Activated T-cell treated with anti-CD3 and anti-CD28 coated beads for 24 hours (primary cell): Measurements from ENCODE around the gene C2orf72.
"Not testable (repeated sequence)": the region's sequence is repeated elsewhere in the genome, so short reads cannot be mapped to it uniquely, and the experiment has no call there.

Source experiments
- DNase-seq: peaks from one replicate; pipeline ENCODE4 v3.0.0-alpha.2; 2020; ENCODE audit warnings: low read depth

Gene C2orf72

GRCh38 chr2:231046916-231047273, 9.6 kb downstream of the C2orf72 start:
- no peak for DNase-seq

DNA sequence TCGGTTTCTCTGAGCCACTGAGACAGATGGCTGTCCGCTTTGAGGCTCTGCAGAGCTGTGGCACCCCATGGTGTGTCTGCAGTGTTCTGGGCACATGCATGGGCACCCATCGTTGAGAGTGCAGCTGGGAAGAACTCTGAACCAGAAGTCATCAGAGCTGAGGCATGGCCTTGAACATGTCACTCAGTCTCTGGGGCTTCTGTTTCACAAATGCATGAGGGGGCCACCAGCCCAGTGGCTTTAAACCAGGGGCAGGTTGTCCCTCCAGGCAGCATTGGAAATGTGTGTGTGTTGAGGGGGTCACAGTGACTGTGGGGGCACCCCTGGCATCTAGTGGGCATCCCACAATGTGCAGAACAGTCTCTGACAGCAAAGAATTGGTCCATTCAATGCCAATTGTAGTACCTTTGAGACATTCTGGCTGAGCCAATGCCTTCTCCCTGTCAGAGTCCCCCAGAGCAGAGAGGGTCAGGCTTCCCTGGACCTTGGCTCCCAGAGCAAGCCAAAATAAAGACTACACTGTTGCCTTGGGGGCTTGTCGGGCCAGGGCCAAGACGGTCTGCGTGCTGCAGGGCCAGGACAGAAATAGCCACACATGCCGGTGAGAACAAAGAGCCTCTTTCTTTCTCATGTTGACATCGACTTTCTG, 10.1 kb downstream of the C2orf72 start:
- no peak for DNase-seq

DNA sequence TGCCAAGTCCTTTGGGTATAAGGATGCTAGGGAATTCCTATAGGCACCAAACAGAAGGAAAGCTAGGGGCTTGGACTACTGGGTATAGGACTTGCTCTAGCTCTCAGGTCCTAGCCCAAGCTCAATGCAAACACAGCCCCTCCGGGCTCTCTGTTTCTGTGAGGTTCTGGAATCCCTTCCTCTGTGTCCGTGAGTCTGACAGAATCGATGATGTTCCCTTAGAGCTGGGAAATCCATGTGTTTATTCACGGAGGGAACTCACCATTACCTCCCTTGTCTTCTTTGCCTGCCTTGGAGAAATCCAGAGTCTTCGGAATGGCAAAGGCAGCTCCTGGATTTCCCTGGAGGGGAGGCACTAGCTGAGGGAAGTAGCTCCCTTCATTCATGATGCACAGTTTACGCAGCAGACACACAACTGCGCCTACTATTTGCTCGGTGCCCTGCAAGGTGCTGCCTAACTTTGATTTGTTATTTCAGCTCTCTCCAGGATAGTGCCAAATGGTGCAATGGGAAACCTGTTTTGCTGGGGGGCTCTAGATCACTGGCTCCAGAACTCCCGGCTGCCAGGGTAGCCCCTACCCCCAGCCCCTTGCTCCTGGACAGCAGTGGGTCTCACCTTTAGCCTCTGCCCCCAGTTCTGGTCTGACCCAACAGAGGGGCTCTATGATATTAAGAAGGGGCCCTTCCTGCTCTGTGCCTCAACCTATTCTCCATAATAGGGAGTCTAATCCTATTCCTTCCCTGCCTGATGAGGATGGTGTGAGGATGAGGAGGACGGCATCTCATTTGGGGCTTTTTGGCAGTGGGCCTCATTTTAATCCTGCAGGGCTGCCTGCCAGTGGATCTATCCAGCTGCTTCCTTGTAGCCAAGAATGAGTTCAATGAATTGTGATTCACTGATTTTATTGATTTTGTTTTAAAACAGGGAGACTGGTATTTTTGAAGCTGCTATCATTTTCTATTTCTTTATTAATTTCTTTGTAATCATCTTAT, 10.9 kb downstream of the C2orf72 start:
- DNase-seq: no peak

DNA sequence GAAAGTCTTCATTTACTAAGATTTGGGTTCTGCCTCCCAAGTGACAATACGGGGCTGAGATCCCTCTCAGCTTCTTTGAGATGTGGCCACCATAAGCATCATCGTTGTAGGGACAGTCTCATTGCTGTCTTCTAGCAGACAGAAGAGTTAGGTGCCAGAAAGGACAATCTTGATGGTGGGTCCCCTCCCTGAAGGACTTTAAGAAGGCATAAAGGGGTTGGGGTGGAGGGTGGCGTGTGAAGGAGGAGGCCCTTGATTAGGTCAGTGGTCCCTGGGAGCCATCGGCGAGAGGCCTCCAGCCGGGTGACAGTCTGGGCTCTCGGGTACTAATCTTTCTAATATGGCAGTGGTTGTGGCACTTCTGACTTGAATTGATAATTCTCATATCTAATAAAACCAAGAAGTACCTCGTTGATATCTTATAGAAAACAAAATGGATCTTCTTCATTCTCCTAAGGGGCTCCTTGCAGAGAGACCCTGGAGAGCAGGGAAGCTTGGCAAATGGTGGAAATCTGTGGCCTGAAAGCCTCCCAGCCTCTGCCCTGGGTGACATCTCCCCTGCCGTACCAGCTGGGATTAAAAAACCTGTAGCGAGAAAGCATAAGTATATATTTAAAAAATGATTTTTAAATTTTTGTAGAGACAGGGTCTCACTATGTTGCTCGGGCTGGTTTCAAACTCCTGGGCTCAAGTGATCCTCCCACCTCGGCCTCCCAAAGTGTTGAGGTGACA, 12.1 kb downstream of the C2orf72 start:
- DNase-seq: no peak

DNA sequence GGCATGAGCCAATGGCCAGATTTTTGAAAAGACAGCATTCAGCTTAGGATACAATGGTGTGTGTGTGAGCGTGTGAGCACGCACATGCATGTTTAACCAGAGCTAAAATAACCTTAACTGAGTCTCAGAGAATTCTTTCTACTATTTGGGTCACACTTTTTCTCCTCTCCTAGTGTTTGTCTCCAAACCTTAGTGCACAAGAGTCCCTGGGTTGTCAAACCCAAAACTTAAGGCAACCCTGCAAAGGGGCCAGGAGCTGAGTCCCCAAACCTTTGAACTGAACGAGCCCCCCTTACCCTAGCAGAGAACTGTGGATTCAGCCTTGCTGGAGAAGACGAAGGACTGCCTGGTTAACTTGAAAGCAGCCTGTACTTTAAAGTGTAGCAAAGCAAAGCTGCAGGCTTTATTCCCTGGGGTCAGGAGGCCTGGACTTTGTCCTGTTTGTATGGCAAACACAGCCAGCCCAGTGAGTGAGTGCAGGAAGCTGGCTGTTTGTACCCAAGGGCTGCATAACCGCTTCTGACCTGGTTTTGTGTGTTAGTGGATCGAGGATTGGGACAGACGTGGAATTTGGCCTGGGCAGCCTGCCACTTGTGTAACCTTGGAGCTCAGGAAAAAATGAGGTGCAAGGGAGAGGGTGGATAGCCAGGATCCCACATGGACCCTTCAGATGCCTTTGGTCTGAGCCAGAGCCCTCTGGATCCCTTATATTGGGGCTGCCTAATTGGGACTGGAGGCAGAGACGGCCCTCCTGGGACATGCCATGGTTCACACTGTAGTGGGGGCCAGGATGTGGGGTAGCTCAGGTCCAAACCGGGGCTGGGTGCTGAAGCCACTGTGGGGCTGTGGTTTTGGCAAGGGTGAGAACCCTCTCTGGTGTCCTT, 12.9 kb downstream of the C2orf72 start:
- DNase-seq: no peak

DNA sequence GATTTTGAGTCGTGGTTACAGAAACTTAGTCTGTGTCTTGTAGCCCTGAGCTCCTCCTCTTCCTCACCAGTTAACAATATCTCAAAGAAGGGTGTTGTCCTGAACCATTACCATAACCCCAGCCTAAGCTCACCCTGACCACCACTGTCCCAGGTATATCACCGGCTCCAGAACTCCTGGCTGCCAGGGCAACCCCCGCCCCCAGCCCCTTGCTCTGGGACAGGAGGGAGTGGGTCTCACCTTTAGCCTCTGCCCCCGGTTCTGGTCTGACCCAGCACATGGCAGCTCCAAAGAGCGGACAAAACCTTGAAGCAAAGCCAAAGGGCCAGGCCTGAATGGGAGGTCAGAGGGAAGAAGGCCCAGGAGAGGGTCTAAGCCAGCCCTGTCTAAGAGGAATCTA, 13.8 kb downstream of the C2orf72 start:
- no peak for DNase-seq

GRCh38 chr2:231052494-231053451, 15.4 kb downstream of the C2orf72 start:
- DNase-seq: peak; percentile 78

- no peak for DNase-seq
Measured at GRCh38 chr2:231053846-231054245, 16.5 kb downstream of the C2orf72 start.

DNA sequence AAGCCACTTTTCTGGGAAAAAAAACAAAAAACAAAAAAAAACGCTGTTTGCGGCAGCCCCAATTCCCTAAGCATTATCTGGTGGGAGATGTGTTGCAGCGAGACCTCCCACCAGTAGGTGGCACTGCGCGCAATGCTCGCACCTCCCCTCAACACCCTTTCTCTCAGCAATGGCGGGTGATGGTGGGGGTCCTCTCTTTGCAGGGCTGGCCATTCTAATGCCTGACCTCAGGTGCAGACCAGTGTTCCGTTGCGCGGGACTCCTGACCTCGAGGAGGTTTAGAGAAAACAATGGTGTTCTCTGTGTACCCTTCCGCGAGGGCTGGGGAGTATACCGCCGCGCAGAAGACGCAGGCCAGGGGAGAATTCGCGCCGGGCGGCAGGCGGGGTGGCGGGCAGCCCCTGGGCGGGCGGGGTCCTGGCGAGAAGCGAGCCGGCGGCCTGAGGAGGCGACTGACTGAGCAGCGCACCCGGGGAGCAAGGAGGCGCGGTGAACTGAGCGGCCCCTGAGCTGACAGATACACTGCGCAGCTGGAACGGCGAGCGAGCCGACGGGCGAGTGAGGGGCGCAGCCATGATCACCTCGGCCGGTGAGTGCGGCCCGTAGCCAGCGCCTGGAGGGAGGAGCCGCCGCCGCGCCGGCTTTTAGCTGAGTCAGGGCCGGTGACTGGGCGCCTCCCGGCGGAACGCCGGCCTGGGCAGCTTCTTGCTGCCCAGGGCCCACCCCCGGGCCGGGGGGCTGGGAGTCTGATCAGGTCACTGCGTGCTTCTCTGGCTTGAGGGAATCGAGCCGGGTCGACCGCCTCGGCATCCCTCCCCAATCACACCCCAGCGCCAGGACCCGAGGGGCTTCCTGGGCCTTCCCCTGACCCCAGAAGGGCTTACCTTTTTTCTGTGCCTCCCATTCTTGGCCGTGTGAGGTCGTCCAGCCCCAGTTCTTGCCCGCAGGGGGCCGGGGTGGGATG, 19.4 kb downstream of the C2orf72 start, which contains the start of gene PSMD1:
Gene PSMD1 (plus strand): TSS at position 415 of the 964 bp plus-strand sequence. CDS start 159 bp downstream, at position 574.
- peak; percentile 92 for DNase-seq

DNA sequence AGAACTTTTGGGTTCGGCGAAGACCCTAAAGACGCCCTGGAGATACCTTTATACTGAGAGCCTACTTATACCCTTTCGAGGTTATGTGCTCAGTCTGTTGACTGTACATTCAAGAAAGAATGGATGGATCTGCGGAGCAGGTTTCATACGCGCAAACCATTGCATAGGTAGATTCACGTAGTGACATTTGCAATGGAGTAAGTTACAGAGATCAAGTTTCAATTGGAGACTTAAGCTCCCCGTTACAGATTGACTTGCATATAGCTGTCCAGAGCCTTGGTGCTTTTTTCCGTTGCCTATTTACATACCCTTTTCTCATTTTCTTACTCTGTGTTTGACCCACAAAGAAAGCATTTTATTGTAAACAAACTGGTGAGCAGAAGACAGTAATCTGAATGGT, 20.3 kb downstream of the C2orf72 start:
- no peak for DNase-seq

DNA sequence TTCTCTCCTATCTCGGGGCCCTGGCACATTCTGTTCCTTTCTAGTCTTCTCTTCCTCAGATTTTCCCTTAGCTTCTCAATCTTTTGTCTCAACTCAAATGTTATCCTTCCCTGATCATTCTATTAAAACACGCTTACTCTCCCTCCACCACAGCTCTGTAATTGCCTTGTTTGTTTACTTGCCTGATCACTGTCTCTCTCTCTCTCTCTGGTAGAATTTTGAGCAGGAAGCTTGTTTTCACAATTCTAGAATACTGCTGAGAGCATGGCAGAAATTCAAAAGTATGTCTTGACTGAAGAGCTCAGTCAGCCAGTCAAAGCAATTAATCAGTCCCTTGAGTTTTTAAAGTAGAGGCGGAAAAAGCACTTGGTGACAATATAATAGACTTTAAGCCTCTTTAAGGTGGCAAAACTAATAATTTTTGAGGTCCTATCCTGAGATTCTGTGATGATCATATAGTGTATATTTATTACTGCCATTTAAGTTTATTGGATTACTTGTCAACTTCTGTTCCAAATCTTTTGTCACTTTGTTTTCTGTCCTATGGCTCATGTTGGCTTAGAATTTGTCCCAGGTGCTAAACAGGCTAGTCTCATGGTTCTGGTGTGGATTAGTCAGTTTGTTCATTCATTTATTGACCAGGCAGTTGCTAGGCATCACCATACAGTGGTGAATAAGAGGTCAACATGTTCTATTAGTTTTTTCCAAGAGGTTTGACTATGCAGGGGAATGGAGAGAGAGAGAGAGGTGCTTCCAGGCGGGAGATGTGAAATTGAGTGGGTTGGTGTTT, 21.6 kb downstream of the C2orf72 start:
- DNase-seq: no peak

DNA sequence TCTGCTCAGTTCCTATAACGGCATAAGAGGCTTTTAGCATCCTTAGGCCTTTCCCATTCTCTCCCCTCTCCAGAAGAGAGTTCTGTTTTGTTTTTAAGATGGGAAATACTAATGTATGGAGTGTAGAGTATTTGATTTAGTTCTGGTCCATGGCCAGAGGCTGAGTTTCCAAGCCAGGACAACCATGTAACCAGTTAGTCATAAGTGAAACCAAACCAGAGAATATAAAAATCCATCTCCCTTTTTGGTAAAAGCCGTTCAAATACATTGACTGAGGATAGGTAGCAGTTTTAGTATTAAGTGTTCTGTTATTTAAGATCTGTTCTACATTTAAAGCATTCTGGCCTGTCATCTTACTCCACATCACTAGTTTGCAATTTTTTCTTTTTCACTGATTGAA, 22.4 kb downstream of the C2orf72 start:
- DNase-seq: no peak

- DNase-seq: no peak
Measured at GRCh38 chr2:231062776-231063175, 25.5 kb downstream of the C2orf72 start.

DNA sequence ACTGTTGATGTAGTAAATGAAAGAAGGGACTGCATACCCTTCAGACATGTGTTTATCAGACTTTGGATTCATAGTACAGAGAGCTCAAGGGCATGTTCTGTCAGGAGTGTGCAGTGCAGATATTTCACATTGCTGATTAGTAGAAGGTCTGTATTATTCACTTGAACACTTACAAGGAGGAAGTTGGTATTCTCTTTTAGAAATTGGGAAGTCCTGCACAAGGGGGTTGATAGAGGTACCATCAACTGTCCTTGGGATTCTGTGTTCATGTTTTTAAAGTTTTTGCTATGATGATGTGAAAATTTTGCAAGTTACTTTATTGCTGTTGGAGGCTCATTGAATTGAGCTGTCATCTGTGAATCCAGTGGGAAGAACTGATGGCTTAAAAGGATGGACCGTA, 26.0 kb downstream of the C2orf72 start:
- DNase-seq: no peak

GRCh38 chr2:231065966-231066365, 28.6 kb downstream of the C2orf72 start:
- no peak for DNase-seq

DNA sequence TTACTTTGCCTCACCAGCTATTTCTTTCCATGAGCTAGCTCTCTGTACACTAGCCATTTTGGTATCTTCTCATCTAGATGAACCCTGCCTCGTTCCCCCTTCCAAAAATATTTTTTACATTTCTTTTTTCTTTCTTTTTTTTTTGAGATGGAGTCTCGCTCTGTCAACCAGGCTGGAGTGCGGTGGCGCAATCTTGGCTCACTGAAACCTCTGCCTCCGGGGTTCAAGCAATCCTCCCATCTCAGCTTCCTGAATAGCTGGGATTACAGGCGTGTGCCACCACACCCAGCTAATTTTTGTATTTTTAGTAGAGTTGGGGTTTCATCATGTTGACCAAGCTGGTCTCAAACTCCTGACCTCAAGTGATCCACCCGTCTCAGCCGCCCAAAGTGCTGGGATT, 30.2 kb downstream of the C2orf72 start:
- DNase-seq: not testable (repeated sequence)

DNA sequence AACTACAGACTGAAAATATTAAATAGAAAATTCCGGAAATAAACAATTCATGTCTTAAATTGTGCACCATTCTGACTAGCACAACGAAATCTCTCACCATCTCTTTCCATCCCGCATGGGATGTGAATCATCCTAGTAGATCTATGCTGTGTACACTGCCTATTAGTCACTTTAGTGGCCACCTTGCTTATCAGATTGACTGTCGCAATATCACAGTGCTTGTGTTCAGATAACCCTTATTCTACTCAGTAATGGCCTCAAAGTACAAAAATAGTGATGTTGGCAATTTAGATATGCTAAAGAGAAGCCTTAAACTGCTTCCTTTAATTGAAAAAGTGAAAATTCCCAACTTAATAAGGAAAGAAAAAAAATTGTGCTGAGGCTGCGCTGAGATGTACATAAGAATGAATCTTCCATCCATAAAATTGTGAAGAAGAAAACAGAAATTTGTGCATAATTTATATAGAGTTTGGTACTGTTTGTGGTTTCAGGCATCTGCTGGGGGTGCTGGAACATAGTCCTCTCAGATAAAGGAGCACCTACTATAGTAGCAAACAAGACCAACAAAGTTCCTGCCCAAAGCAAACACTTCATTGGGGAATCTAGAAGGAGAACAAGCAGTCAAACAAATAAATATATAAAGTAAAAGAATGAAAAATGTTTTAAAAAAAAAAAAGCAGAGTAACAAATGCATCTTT, 31.4 kb downstream of the C2orf72 start:
- no peak for DNase-seq
